ENCODE data around the gene ZNF787. TPM values are rescaled to one million over a fixed set of nuclear protein-coding genes. Genes with fewer than 3 reads are reported as not detected.

ZNF787 gene
- total and polyA plus RNA-seq, 2 of the 13 experiments (the other 11 are each of a cell fraction or from before 2014, with no cell fraction given) = 15.1 to 42.8 TPM

DNA sequence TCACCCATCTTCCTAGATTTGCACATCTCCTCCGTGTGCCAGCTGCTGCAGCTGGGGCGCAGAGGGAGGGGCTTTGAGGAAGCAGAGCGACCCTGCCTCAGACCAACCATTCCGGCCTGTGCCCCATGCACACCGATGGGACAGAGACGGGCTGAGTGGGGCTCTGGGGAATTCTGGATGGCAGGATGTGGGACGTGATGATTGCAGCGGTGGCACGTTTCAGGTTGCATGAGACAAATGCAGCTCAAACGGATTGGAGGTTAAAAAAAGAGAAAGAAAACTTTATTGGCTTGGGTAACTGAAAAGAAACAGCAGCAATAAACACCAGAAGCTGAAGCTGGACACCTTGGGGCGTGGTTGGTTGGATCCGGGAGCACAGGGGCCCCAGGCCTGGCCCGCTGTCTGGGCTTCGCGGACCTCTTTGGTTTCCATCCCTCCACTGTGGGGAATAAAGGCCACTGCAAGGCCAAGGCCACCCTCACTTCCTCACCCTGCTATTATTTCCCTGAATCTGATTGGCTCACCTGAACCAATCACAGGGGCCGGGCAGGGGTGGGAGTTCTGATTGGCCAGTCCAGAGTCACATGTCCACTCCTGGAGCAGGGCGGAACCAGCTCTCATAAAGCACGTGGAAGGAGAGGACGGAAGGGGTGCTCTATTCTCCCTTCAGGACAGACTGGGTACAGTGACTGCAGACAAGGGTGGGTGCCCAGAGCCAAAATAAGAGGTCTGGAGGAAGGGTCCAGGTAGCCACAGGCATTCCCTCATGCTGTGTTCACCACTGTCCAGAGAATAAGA lies 6.1 kb upstream of the ZNF787 start (continued):
- TF ChIP-seq, protein P1, sequence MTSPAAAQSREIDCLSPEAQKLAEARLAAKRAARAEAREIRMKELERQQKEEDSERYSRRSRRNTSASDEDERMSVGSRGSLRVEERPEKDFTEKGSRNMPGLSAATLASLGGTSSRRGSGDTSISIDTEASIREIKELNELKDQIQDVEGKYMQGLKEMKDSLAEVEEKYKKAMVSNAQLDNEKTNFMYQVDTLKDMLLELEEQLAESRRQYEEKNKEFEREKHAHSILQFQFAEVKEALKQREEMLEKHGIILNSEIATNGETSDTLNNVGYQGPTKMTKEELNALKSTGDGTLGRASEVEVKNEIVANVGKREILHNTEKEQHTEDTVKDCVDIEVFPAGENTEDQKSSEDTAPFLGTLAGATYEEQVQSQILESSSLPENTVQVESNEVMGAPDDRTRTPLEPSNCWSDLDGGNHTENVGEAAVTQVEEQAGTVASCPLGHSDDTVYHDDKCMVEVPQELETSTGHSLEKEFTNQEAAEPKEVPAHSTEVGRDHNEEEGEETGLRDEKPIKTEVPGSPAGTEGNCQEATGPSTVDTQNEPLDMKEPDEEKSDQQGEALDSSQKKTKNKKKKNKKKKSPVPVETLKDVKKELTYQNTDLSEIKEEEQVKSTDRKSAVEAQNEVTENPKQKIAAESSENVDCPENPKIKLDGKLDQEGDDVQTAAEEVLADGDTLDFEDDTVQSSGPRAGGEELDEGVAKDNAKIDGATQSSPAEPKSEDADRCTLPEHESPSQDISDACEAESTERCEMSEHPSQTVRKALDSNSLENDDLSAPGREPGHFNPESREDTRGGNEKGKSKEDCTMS (CRISPR knock-in tag; conservative IDR thresholded peaks at IDR 0.05) = no peak
- no peak for TF ChIP-seq MED13 (CRISPR knock-in tag; IDR thresholded peaks at IDR 0.05)
- no peak for TF ChIP-seq HNRNPK (IDR thresholded peaks at IDR 0.05; ENCODE audit: low read depth, low read length, poor library complexity, severe bottlenecking)
- TF ChIP-seq, protein P2, sequence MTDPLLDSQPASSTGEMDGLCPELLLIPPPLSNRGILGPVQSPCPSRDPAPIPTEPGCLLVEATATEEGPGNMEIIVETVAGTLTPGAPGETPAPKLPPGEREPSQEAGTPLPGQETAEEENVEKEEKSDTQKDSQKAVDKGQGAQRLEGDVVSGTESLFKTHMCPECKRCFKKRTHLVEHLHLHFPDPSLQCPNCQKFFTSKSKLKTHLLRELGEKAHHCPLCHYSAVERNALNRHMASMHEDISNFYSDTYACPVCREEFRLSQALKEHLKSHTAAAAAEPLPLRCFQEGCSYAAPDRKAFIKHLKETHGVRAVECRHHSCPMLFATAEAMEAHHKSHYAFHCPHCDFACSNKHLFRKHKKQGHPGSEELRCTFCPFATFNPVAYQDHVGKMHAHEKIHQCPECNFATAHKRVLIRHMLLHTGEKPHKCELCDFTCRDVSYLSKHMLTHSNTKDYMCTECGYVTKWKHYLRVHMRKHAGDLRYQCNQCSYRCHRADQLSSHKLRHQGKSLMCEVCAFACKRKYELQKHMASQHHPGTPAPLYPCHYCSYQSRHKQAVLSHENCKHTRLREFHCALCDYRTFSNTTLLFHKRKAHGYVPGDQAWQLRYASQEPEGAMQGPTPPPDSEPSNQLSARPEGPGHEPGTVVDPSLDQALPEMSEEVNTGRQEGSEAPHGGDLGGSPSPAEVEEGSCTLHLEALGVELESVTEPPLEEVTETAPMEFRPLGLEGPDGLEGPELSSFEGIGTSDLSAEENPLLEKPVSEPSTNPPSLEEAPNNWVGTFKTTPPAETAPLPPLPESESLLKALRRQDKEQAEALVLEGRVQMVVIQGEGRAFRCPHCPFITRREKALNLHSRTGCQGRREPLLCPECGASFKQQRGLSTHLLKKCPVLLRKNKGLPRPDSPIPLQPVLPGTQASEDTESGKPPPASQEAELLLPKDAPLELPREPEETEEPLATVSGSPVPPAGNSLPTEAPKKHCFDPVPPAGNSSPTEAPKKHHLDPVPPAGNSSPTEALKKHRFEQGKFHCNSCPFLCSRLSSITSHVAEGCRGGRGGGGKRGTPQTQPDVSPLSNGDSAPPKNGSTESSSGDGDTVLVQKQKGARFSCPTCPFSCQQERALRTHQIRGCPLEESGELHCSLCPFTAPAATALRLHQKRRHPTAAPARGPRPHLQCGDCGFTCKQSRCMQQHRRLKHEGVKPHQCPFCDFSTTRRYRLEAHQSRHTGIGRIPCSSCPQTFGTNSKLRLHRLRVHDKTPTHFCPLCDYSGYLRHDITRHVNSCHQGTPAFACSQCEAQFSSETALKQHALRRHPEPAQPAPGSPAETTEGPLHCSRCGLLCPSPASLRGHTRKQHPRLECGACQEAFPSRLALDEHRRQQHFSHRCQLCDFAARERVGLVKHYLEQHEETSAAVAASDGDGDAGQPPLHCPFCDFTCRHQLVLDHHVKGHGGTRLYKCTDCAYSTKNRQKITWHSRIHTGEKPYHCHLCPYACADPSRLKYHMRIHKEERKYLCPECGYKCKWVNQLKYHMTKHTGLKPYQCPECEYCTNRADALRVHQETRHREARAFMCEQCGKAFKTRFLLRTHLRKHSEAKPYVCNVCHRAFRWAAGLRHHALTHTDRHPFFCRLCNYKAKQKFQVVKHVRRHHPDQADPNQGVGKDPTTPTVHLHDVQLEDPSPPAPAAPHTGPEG (CRISPR knock-in tag; IDR thresholded peaks at IDR 0.05) = no peak
- TF ChIP-seq, protein P3, sequence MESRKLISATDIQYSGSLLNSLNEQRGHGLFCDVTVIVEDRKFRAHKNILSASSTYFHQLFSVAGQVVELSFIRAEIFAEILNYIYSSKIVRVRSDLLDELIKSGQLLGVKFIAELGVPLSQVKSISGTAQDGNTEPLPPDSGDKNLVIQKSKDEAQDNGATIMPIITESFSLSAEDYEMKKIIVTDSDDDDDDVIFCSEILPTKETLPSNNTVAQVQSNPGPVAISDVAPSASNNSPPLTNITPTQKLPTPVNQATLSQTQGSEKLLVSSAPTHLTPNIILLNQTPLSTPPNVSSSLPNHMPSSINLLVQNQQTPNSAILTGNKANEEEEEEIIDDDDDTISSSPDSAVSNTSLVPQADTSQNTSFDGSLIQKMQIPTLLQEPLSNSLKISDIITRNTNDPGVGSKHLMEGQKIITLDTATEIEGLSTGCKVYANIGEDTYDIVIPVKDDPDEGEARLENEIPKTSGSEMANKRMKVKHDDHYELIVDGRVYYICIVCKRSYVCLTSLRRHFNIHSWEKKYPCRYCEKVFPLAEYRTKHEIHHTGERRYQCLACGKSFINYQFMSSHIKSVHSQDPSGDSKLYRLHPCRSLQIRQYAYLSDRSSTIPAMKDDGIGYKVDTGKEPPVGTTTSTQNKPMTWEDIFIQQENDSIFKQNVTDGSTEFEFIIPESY (CRISPR knock-in tag; IDR thresholded peaks at IDR 0.05) = peak; percentile 11; the same call in 1 of the 2 replicates
- no peak for TF ChIP-seq NFIB (CRISPR knock-in tag; IDR thresholded peaks at IDR 0.05; ENCODE audit: borderline replicate concordance)
- TF ChIP-seq, protein P4, sequence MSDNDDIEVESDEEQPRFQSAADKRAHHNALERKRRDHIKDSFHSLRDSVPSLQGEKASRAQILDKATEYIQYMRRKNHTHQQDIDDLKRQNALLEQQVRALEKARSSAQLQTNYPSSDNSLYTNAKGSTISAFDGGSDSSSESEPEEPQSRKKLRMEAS (IDR thresholded peaks at IDR 0.05) = peak; percentile 64; the same call in 1 of the 2 replicates
- TF ChIP-seq, protein P5, sequence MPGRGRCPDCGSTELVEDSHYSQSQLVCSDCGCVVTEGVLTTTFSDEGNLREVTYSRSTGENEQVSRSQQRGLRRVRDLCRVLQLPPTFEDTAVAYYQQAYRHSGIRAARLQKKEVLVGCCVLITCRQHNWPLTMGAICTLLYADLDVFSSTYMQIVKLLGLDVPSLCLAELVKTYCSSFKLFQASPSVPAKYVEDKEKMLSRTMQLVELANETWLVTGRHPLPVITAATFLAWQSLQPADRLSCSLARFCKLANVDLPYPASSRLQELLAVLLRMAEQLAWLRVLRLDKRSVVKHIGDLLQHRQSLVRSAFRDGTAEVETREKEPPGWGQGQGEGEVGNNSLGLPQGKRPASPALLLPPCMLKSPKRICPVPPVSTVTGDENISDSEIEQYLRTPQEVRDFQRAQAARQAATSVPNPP (CRISPR knock-in tag; IDR thresholded peaks at IDR 0.05) = no peak
- peak; percentile 26; the same call in 1 of the 2 replicates for TF ChIP-seq MYC (CRISPR knock-in tag; IDR thresholded peaks at IDR 0.05; ENCODE audit: borderline replicate concordance)
- TF ChIP-seq ZNF101 (CRISPR knock-in tag; IDR thresholded peaks at IDR 0.05; ENCODE audit: borderline replicate concordance, low read depth) = no peak
- TF ChIP-seq, protein P6, sequence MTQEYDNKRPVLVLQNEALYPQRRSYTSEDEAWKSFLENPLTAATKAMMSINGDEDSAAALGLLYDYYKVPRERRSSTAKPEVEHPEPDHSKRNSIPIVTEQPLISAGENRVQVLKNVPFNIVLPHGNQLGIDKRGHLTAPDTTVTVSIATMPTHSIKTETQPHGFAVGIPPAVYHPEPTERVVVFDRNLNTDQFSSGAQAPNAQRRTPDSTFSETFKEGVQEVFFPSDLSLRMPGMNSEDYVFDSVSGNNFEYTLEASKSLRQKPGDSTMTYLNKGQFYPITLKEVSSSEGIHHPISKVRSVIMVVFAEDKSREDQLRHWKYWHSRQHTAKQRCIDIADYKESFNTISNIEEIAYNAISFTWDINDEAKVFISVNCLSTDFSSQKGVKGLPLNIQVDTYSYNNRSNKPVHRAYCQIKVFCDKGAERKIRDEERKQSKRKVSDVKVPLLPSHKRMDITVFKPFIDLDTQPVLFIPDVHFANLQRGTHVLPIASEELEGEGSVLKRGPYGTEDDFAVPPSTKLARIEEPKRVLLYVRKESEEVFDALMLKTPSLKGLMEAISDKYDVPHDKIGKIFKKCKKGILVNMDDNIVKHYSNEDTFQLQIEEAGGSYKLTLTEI (CRISPR knock-in tag; conservative IDR thresholded peaks at IDR 0.05) = no peak
- no peak for TF ChIP-seq CAMTA2 (CRISPR knock-in tag; IDR thresholded peaks at IDR 0.05; ENCODE audit: borderline replicate concordance)
- no peak for TF ChIP-seq SMAD3 (CRISPR knock-in tag; IDR thresholded peaks at IDR 0.05)
- no peak for TF ChIP-seq MXI1 (IDR thresholded peaks at IDR 0.05; ENCODE audit: borderline replicate concordance, low read depth, low read length)

Data from HepG2 (cell line).